GM18511 (cell line): Measurements from ENCODE around the gene SRM.
"Not testable (repeated sequence)": the region's sequence is repeated elsewhere in the genome, so short reads cannot be mapped to it uniquely, and the experiment has no call there.

Source experiments
- ATAC-seq: cut with Tn5 transposase; IDR thresholded peaks from one replicate; pipeline ENCODE4 v1.9.1; 2021; ENCODE audit warnings: mild to moderate bottlenecking, moderate library complexity; ENCODE audit not compliant: unreplicated experiment

SRM gene

GRCh38 chr1:11045428-11046269 is 14.2 kb downstream of the SRM start:
- ATAC-seq: no peak

- no peak for ATAC-seq
Measured at GRCh38 chr1:11044849-11045427, 14.9 kb downstream of the SRM start.

- ATAC-seq: no peak
Measured at GRCh38 chr1:11044086-11044848, 15.6 kb downstream of the SRM start.

GRCh38 chr1:11042995-11043874 is 16.6 kb downstream of the SRM start:
- no peak for ATAC-seq

- no peak for ATAC-seq
Measured at GRCh38 chr1:11042065-11042464, 17.8 kb downstream of the SRM start.

- ATAC-seq: no peak
Measured at GRCh38 chr1:11041048-11041447, 18.8 kb downstream of the SRM start.

- not testable (repeated sequence) for ATAC-seq
Measured at GRCh38 chr1:11040105-11040429, 19.8 kb downstream of the SRM start.

GRCh38 chr1:11039351-11040104 is 20.3 kb downstream of the SRM start:
- ATAC-seq: no peak

- ATAC-seq: no peak
Measured at GRCh38 chr1:11037740-11038182, 22.1 kb downstream of the SRM start.

GRCh38 chr1:11037019-11037739 is 22.6 kb downstream of the SRM start:
- not testable (repeated sequence) for ATAC-seq

- no peak for ATAC-seq
Measured at GRCh38 chr1:11031624-11032262, 28.1 kb downstream of the SRM start.

- ATAC-seq: no peak
Measured at GRCh38 chr1:11030865-11031264, 29.0 kb downstream of the SRM start.

- no peak for ATAC-seq
Measured at GRCh38 chr1:11028018-11028417, 31.8 kb downstream of the SRM start.

- no peak for ATAC-seq
Measured at GRCh38 chr1:11027316-11027715, 32.5 kb downstream of the SRM start.

- no peak for ATAC-seq
Measured at GRCh38 chr1:11026903-11027302, 32.9 kb downstream of the SRM start.

- ATAC-seq: no peak
Measured at GRCh38 chr1:11026052-11026451, 33.8 kb downstream of the SRM start.

GRCh38 chr1:11025618-11026017 is 34.2 kb downstream of the SRM start:
- no peak for ATAC-seq

- ATAC-seq: no peak
Measured at GRCh38 chr1:11024874-11025203, 35.0 kb downstream of the SRM start.
